ENCODE data around the gene CADPS2. TPM values are rescaled to one million over a fixed set of nuclear protein-coding genes. Genes with fewer than 3 reads are reported as not detected.

The CADPS2 gene
- total and polyA plus RNA-seq, 2 of the 8 experiments (the other 6 are each of a cell fraction or from before 2014, with no cell fraction given) = 8.9 to 22.3 TPM

- Histone ChIP-seq H3K4ac (replicated peaks; ENCODE audit: insufficient read length, low read depth, low read length) (no peak overlapping the region), H3K9me3 (ENCODE audit: insufficient read depth in 2 of 2, low read depth in 1 of 2, low read length in 1 of 2) (peaks cover 9 to 14% of the 10 kb centered on the region in 2 experiments), H4K20me1 (replicated peaks in 1 of 2; ENCODE audit: control insufficient read depth in 1 of 2, insufficient read depth in 2 of 2, low read length in 2 of 2) (no peaks in the 10 kb centered on the region), H3K27me3 (replicated peaks in 1 of 4; ENCODE audit: control insufficient read depth in 3 of 4, extremely low read depth in 1 of 4, insufficient read depth in 3 of 4, low read length in 3 of 4) (no peaks in the 10 kb centered on the region), H3K4me2 (ENCODE audit: insufficient read depth in 1 of 2, low read depth in 2 of 2, low read length in 2 of 2) (no peak overlapping the region), H3K23ac (ENCODE audit: insufficient read length) (no peak overlapping the region), H3K14ac (ENCODE audit: insufficient read length) (no peak overlapping the region), H2BK15ac (ENCODE audit: low read length) (peak overlapping the region; percentile 13; the same call in 1 of the 2 replicates), H2BK12ac (ENCODE audit: low read depth, low read length) (no peak overlapping the region), H2AK5ac (ENCODE audit: low read depth, low read length) (no peak overlapping the region), H3K4me1 (replicated peaks in 1 of 4; ENCODE audit: control insufficient read depth in 3 of 4, insufficient read depth in 4 of 4, low read length in 3 of 4) (peaks cover 0 to 13% (median 2%) of the 10 kb centered on the region in 4 experiments; a peak in 3 of 7 replicates), H3K79me1 (ENCODE audit: low read depth, low read length) (no peaks in the 10 kb centered on the region), H3K18ac (ENCODE audit: extremely low read depth, low read length) (no peak overlapping the region), H4K91ac (replicated peaks; ENCODE audit: insufficient read length, low read length) (no peak overlapping the region), H2BK5ac (ENCODE audit: low read depth, low read length) (no peak overlapping the region), H2BK120ac (replicated peaks; ENCODE audit: low read depth, low read length) (no peak overlapping the region), H3K23me2 (ENCODE audit: low read depth, low read length) (no peaks in the 10 kb centered on the region), H3K4me3 (ENCODE audit: extremely low read depth in 1 of 4, insufficient read depth in 2 of 4, low read depth in 3 of 4, low read length in 4 of 4) (no peak overlapping the region), H3K9ac (replicated peaks in 1 of 4; ENCODE audit: extremely low read depth in 1 of 4, low read depth in 3 of 4, low read length in 3 of 4) (no peak overlapping the region), H3K36me3 (ENCODE audit: control insufficient read depth in 2 of 4, insufficient read depth in 4 of 4, low read length in 3 of 4) (peaks cover 0 to 2% (median 0%) of the 10 kb centered on the region in 4 experiments; a peak in 1 of 8 replicates), H4K5ac (ENCODE audit: insufficient read length, low read depth, low read length) (no peak overlapping the region), H3K27ac (ENCODE audit: low read depth, low read length) (no peak overlapping the region), H4K8ac (ENCODE audit: extremely low read depth, insufficient read depth, low read length) (no peak overlapping the region), H3K79me2 (ENCODE audit: control insufficient read depth in 1 of 2, insufficient read depth in 2 of 2, low read length in 2 of 2) (no peaks in the 10 kb centered on the region), H2BK20ac (ENCODE audit: low read length) (no peak overlapping the region), H3K56ac (replicated peaks; ENCODE audit: insufficient read length, low read depth, low read length) (no peak overlapping the region), H2AFZ (ENCODE audit: low read length) (no peak overlapping the region)
- WGBS, 2 experiments (ENCODE audit: extremely low coverage in 1 of 2, insufficient coverage in 1 of 2, insufficient read length in 1 of 2, insufficient replicate concordance in 2 of 2, low coverage in 1 of 2, low lambda C conversion rate in 2 of 2, missing lambda C conversion rate in 1 of 2) = 97% methylated on average over 3 of the region's 3 CpGs; no CpG with 5 or more reads in 1 of the 2 experiments
- DNase-seq (ENCODE audit: low read depth in 1 of 2, low spot score in 2 of 2) = no peak
- no peak for FAIRE-seq
- CTCF ChIA-PET (ENCODE audit: partially characterized antibody) = interaction anchor here (0.7 kb wide), 1 partner anchor 481 kb away, joined by 3 read pairs; no protein-coding TSS in a partner anchor
- POLR2A ChIA-PET (ENCODE audit: partially characterized antibody) = no interaction called here
- TF ChIP-seq KDM4A (IDR thresholded peaks at IDR 0.05; ENCODE audit: low read depth, low read length, severe bottlenecking) = no peak
- no peak for TF ChIP-seq ATF3 (IDR thresholded peaks at IDR 0.05; ENCODE audit: insufficient read depth, low read depth, low read length)
- no peak for TF ChIP-seq CHD2 (IDR thresholded peaks at IDR 0.05; ENCODE audit: low read length)
- no peak for TF ChIP-seq TAF7 (optimal IDR thresholded peaks at IDR 0.05; ENCODE audit: borderline replicate concordance, low read depth, low read length)
- TF ChIP-seq CBX5 (IDR thresholded peaks at IDR 0.05; ENCODE audit: low read depth, low read length) = no peak
- no peak for TF ChIP-seq TCF12 (IDR thresholded peaks at IDR 0.05; ENCODE audit: low read depth, low read length)
- TF ChIP-seq CTCF (IDR thresholded peaks at IDR 0.05; ENCODE audit: control extremely low read depth in 1 of 3, insufficient read depth in 1 of 3, low read depth in 1 of 3, low read length in 3 of 3) = no peak
- TF ChIP-seq ZNF274 (IDR thresholded peaks at IDR 0.05; ENCODE audit: borderline replicate concordance, extremely low read depth, low read length) = no peak
- TF ChIP-seq BCL11A (IDR thresholded peaks at IDR 0.05; ENCODE audit: low read depth in 2 of 2, low read length in 2 of 2) = no peak
- TF ChIP-seq CHD1 (IDR thresholded peaks at IDR 0.05; ENCODE audit: low read depth, low read length) = no peak
Observed at GRCh38 chr7:122692769-122693309, 193.4 kb downstream of the CADPS2 start.

All from H1 (cell line).